GM19035 (cell line): ENCODE results near the gene PRPF4.
"Not testable (repeated sequence)": the region's sequence is repeated elsewhere in the genome, so short reads cannot be mapped to it uniquely, and the experiment has no call there.

ENCODE experiments used
- ATAC-seq: cut with Tn5 transposase; IDR thresholded peaks from one replicate; pipeline ENCODE4 v1.9.1; 2021; ENCODE audit not compliant: unreplicated experiment

PRPF4 gene

GRCh38 chr9:113267911-113268566 is 7.4 kb upstream of the PRPF4 start:
- no peak for ATAC-seq

- ATAC-seq, result no peak
Observed at GRCh38 chr9:113269355-113269754, 6.1 kb upstream of the PRPF4 start.

DNA sequence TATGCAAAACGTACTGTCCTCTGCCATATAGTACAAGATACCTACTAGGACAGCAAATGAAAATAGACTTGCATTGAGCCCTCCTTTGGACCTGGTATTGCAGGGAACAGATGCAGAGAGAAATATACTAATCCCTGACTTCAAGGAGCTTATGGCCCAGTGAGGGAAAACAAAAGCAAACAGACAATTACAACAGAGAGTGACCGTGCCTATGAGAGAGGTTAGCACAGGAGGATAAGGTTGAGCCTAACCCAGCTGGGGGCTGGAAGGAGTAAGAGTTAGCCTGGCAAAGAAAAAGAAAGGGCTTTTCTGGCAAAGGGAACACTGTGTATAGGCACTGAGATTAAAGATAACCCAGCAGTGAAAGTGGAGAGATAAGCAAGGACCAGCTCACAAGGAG is 5.6 kb upstream of the PRPF4 start:
- ATAC-seq, result no peak

DNA sequence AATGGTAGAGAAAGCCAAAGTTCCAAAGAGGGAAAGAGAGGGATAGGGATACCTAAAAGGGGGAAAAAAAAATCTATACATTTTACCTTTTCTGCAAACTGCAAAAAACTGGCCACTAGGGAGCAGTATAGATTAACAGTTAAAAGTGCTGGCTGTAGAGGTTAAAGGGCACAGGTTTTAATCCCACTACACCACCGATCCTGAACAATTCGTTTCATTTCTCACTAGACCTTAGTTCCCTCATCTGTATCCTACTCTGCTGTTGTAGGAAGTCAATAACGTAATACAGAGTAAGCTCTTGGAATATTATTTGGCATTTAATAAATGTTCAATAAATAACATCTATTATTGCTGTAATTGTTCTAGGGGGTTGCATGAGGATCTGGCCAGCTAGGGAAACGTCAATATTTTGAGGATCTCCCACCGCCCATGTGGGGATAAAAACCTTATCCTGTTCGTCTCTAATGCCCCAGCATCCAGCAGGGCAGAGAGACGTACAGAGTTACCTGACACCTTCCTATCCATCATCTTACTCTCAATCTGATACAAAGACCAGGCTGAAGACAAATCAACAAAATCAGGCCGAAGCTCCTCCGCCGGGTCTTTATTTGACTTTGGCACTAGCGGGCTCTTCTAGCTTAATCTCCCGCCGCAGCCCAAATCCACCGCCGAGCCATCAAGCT is 843 bp upstream of the PRPF4 start:
- peak; percentile 12 for ATAC-seq

DNA sequence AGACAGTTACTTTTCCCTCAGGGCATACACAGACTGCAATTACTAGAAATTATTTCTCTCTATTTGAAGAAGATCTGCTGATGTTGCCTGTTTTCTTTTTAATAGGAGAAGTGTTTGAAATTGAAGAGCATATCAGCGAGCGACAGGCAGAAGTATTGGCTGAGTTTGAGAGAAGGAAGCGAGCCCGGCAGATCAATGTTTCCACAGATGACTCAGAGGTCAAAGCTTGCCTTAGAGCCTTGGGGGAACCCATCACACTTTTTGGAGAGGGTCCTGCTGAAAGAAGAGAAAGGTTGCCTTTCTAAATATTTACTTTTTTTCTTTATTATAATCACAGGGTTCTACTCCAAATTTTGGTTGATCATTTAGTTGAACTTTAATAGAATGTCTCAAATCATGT is 3.4 kb downstream of the PRPF4 start:
- ATAC-seq, result no peak

GRCh38 chr9:113281356-113281755 is 5.9 kb downstream of the PRPF4 start:
- no peak for ATAC-seq

GRCh38 chr9:113289091-113289490 is 13.6 kb downstream of the PRPF4 start:
- ATAC-seq, result no peak

- no peak for ATAC-seq
Observed at GRCh38 chr9:113290052-113290607, 14.7 kb downstream of the PRPF4 start.

DNA sequence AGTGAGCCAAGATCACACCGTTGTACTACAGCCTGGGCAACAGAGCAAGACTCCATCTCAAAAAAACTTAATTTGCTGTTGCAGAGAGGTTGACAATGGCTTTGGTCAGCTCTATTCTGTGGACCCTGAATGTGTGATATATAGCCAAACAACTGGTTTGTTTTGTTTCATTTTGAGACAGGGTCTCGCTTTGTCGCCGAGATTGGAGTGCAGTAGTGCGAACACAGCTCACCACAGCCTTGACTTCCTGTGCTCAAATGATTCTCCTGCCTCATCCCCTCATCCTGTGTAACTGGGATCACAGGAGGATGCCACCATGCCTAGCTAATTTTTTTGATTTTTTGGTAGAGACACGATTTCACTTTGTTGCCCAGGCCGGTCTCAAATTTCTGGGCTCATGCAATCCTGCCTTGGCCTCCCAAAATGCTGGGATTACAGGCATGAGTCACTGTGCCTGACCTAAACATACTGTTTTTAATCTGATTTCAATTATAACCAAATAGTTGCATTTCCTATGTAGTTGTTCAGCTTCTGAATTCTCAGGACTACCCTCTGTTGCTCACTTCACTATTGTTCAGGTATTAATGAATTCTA is 17.9 kb downstream of the PRPF4 start:
- no peak for ATAC-seq

DNA sequence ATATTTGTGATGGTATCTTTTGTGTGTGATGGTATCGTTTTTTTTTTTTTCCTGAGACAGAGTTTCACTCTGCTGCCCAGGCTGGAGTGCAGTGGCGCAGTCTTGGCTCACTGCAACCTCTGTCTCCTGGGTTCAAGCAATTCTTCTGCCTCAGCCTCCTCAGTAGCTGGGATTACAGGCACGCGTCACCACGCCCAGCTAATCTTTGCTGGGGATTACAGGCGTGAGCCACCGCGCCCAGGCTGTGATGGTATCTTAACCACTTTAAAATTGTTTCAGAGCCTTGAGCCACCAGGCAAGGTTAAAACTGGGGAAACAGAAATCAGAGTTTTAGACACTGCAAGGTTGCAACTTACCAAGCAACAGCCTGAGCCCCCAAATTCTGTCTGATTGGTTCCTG is 20.8 kb downstream of the PRPF4 start:
- ATAC-seq, result not testable (repeated sequence)

DNA sequence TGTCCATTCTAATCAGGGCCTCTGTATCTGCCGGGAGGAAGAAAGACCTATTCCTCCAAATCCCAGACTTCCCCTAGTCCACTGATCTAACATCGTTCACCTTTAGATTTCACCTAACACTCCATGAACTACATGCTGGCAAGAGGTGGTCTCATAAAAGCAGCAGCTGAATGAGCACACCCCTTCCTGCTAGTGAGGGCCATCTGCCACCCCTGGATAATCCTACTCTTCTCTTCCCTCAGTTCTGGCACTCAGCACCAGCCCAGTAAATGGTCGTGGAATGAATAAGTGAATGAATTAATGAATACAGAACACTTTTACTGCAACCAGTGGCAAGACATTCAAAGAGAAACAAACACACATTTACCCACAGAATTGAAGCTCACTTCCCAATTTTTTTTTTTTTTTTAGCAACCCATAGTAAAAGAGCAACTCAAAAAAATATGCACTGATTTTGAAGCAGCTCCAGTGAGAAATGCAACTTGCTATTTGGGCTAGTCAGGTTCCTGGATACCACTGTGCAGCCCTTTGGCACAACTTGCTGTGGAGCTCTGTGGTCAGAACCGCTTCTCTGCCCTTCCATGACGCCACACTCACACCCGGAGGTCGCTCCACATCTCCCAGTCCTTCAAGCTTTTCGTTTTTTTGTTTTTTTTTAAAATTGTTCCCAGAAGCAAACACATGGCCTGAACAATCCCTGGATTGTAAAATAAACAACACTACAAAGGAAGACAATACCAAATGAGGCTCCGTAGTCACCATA is 21.5 kb downstream of the PRPF4 start:
- ATAC-seq, result no peak

- no peak for ATAC-seq
Observed at GRCh38 chr9:113298311-113298710, 22.9 kb downstream of the PRPF4 start.

DNA sequence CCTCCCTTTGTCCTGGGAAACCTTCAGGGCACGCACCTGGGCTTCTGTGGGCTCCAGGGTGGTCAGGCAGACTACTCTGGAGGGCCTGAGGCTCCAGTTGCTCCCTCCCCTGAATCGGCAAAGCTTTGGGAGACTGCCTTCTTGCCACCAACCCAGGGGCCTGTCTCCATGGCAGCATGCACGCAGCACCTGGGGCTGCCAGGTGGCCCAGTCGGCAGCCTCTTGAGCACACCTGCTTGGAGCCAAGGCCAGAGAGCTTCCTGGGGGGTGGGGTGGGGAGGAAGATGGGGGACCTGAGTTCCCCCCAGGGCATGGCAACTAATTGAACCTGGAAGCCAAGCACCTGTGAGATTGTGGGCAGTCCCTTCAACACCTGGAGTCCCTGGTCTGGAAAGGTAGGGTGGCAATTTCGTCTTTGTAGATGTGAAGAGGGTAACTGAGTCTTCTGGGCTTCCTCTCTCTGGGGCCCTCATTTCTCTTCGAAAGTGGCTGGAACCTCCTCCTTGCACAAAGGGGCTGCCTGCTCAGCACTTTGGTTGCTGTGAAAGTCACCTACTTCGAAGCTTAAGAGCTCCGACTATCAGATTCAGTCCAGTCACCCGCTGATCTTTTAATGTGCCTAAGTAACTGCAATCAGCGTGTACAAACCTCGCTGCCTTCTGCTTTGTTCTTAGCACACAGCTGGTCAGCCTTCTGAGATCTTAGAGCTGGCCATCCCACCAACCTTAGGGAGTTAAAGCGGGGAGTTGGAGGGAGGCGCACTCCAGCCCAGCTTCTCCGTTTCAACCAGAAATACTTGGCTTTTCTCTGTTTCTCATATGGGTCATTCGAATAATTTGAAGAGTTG is 23.7 kb downstream of the PRPF4 start:
- ATAC-seq, result no peak

DNA sequence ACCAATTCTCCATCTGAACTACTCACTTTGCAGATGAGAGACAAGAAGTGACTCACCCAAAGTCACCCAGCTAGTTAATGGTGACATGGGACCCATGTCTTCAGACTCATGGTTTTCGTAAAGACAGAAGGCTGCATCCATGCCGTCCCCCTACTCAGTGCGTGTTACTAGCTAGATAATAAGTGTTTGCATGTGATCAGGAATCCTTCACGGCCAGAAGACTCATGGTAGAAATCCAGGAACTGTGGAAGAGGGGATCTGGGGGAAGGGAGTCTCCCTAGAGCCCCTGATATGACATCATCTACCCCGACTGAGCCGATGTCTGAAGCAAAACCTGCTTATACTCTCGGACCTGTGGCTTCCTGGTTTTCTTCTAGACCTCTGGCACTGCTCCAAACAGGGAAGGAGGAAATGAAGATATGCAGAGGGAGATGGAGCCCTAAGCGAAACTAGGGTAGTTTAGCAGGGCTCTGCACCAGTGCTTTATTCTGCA is 24.4 kb downstream of the PRPF4 start:
- no peak for ATAC-seq

GRCh38 chr9:113301548-113301947 is 26.1 kb downstream of the PRPF4 start:
- ATAC-seq, result no peak

DNA sequence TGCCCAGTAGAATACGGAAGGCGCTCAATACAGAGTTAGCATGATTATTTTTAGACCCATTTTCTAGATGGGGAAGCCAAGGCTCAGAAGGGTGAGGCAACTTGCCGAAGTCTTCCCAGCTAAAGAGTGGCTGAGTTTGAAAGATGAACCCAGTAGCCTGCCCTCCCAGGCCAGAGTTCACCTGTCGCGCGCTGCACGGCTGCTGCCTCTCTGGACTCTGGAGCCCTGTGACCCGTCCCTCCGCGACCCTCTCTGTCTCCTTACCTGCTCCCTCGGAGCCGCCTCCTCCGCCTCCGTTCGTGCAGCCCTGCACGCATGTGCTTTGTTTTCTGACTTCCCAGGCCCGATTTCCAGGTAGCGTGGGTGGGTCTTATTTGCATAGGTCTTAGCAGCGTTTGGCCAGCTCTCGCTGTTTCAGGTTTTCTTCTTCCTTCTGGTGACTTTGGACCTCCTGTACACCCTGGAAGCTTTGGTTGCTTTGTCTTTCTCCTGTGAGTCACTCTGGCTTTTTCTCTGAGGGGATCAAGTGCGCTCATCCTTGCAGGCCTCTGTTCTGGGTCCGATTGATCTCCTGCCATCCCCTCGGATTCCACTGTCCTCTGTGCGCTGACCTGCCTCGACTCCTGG is 27.4 kb downstream of the PRPF4 start, which contains the start of gene RNF183:
TSS of gene RNF183 (minus strand) at position 585 of the 627 bp plus-strand sequence. CDS start 5,192 bp downstream, outside the sequence.
- no peak for ATAC-seq

GRCh38 chr9:113306566-113306965 is 31.1 kb downstream of the PRPF4 start:
- ATAC-seq, result no peak

- ATAC-seq, result no peak
Observed at GRCh38 chr9:113307396-113307975, 32.0 kb downstream of the PRPF4 start.

GRCh38 chr9:113309204-113309813 is 33.9 kb downstream of the PRPF4 start:
- no peak for ATAC-seq
